Testis (tissue), 3 donors: Measurements from ENCODE around the gene PATE4. TPM values are rescaled to one million over a fixed set of nuclear protein-coding genes. Genes with fewer than 3 reads are reported as not detected.

Experiments used
- DNase-seq: peaks from one replicate; pipeline ENCODE4 v3.0.0-alpha.2; 2019
- H3K27ac ChIP-seq, 2 donors: fragments of 200-600 bp; sonication (generic); one replicate each; pipeline ENCODE4 v1.5.1; 2019
- H3K27me3 ChIP-seq: fragments of 200-600 bp; sonication (generic); one replicate; pipeline ENCODE4 v1.5.1; 2019
- H3K36me3 ChIP-seq: fragments of 200-600 bp; sonication (generic); one replicate; pipeline ENCODE4 v1.5.1; 2017; ENCODE audit warnings: low read depth; ENCODE audit errors: missing control alignments
- H3K4me1 ChIP-seq: fragments of 200-600 bp; sonication (generic); one replicate; pipeline ENCODE4 v1.5.1; 2019
- H3K4me3 ChIP-seq, 2 donors: fragments of 200-600 bp; sonication (generic); one replicate each; pipeline ENCODE4 v1.5.1; 2017 to 2019
- H3K9me3 ChIP-seq: fragments of 200-600 bp; sonication (generic); one replicate; pipeline ENCODE4 v1.5.1; 2017
- POLR2A ChIP-seq: fragments of 450-650 bp; IDR thresholded peaks from one replicate; pipeline ENCODE4 v1.6.1; 2017; ENCODE audit warnings: antibody characterized with exemption, mild to moderate bottlenecking, moderate library complexity
- WGBS, 2 donors: methylation state at CpG; one replicate each; pipeline ENCODE4 v1.1.5; 2018; 5-methylcytosine and 5-hydroxymethylcytosine counted together
- intact Hi-C: fragments of 100-400 bp; cut with DNase I; formaldehyde crosslinking; loops from one replicate; pipeline ENCODE4 v1.15.1; 2023; ENCODE audit warnings: low total_unique reads
- polyA plus RNA-seq: library from polyadenylated mRNA; stranded (reverse); fragments of 350-450 nt; fragmentation: Illumina TruSeq; extraction: RNeasy Lipid Tissue Mini Kit (QIAGEN cat#74804); gene quantifications from one replicate; pipeline ENCODE4 v1.2.3, GENCODE V29; 2014; ENCODE audit warnings: low read depth, low replicate concordance; ENCODE audit not compliant: insufficient read depth
- total RNA-seq, 2 donors: library from RNA; depleted of rRNA; stranded (reverse); fragments of >200 nt; gene quantifications; one replicate each; pipeline ENCODE4 v1.2.3, GENCODE V29; 2016
- TF ChIP-seq, protein P1 (sequence below), 3 experiments: fragments of 450-650 bp in 2 of 3; fragments of 200-600 bp in 1 of 3; sonication (generic) in 1 of 3; IDR thresholded peaks; one replicate each; pipeline ENCODE4 v1.5.1; 2016 to 2019; ENCODE audit warnings: antibody characterized with exemption in 3 of 3, mild to moderate bottlenecking in 2 of 3, moderate library complexity in 1 of 3

PATE4 gene
- total and polyA plus RNA-seq, 3 donors from 2014 or later, result 0.73 to 0.79 TPM; not detected in 1

DNA sequence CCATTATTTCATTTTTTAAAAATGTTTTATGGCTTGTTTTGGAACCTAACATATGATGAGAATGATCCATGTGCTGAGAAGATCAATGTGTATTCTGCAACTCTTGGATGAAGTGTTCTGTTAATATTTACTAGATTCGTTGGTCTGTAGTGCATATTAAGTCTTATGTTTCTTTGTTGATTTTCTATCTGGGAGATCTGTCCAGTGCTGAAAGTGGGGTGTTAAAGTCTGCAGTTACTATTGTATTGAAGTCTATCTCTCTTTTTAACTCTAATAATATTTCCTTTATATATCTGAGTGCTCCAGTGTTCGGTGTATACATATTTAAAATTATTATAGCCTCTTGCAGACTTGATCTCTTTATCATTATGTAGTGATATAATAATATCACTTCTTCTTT, 33.3 kb upstream of the PATE4 start:
- WGBS, 2 donors, result 36 to 83% methylated on average over 2 of the region's 2 CpGs
- Histone ChIP-seq H3K4me3 (no peak overlapping the region), H3K9me3 (no peaks in the 10 kb centered on the region), H3K36me3 (no peaks in the 10 kb centered on the region), H3K27me3 (no peaks in the 10 kb centered on the region), H3K4me1 (no peaks in the 10 kb centered on the region), H3K27ac (no peak overlapping the region)
- TF ChIP-seq POLR2A, result no peak
- TF ChIP-seq, protein P1, sequence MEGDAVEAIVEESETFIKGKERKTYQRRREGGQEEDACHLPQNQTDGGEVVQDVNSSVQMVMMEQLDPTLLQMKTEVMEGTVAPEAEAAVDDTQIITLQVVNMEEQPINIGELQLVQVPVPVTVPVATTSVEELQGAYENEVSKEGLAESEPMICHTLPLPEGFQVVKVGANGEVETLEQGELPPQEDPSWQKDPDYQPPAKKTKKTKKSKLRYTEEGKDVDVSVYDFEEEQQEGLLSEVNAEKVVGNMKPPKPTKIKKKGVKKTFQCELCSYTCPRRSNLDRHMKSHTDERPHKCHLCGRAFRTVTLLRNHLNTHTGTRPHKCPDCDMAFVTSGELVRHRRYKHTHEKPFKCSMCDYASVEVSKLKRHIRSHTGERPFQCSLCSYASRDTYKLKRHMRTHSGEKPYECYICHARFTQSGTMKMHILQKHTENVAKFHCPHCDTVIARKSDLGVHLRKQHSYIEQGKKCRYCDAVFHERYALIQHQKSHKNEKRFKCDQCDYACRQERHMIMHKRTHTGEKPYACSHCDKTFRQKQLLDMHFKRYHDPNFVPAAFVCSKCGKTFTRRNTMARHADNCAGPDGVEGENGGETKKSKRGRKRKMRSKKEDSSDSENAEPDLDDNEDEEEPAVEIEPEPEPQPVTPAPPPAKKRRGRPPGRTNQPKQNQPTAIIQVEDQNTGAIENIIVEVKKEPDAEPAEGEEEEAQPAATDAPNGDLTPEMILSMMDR (IDR thresholded peaks at IDR 0.05), result no peak
- DNase-seq, result no peak
- intact Hi-C loops, result no loop called here

DNA sequence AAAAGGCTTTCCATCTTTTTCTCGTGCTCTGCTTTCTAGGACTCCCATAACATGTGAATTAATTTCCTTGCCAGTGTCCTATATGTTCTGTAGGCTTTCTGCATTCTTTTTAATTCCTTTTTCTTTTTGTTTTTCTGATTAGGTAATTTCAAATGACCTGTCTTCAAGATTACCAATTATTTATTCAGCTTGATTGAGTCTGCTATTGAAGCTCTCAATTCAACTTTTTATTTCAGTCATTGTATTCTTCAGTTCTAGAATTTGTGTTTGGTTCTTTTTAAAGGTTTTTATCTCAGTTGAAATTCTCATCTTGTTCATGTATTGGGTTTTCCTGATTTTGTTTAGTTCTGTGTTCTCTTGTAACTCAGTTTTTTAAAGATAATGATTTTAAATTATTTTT, 30.7 kb upstream of the PATE4 start:
- DNase-seq, result no peak
- intact Hi-C loops, result no loop called here
- Histone ChIP-seq H3K27ac (no peak overlapping the region), H3K4me1 (no peaks in the 10 kb centered on the region), H3K9me3 (no peaks in the 10 kb centered on the region), H3K27me3 (no peaks in the 10 kb centered on the region), H3K4me3 (no peak overlapping the region), H3K36me3 (no peaks in the 10 kb centered on the region)
- TF ChIP-seq, protein P1 (IDR thresholded peaks at IDR 0.05), result no peak
- no peak for TF ChIP-seq POLR2A
- WGBS, 2 donors, result 2 to 95% methylated on average over 1 of the region's 1 CpG

DNA sequence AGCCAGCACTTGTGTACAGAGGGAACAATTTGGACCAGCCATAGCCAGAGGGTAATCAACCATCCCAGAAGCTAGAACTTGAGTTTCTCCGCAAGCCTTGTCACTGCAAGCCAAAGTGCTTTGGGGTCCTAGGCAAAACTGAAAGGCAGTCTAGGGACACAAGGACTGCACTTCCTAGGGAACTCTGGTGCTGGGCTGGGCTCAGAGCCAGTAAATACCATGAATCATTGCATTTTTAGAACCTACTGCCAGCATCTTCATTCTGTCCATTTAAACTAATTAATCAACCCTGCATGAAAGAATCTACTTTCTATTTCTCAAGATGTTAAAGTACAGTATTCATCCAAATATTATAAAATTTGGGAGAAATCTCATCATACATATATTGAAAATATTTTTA, 25.2 kb upstream of the PATE4 start:
- DNase-seq, result no peak
- Histone ChIP-seq H3K4me1 (no peaks in the 10 kb centered on the region), H3K27ac (no peak overlapping the region), H3K36me3 (no peaks in the 10 kb centered on the region), H3K9me3 (no peaks in the 10 kb centered on the region), H3K4me3 (no peak overlapping the region), H3K27me3 (no peaks in the 10 kb centered on the region)
- TF ChIP-seq, protein P1 (IDR thresholded peaks at IDR 0.05), result no peak
- TF ChIP-seq POLR2A, result no peak
- 91% methylated on average over 1 of the region's 1 CpG for WGBS, 2 donors
- intact Hi-C loops, result no loop called here

DNA sequence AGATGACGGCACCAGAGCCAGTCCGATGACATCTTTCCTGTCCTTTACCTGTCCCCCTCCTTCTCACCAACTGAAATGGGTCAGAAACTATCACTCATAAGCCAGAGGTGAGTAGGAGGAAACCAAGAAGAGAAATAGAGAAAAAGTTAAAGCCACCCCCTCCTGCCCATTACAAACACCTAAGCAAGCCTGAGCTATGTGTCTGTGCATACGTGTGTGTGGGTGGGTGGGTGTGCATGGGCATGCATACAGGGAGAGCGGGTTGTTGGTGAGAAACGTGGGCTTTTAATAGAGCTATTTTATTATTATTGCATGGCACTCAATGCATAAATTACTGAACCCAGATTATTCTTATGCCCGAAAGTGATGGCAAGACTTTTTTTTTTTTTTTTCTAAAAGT, 2.6 kb downstream of the PATE4 start:
- H3K4me1 ChIP-seq, result no peaks in the 10 kb centered on the region
- H3K36me3 ChIP-seq, result no peaks in the 10 kb centered on the region
- DNase-seq, result no peak
- no peaks in the 10 kb centered on the region for H3K9me3 ChIP-seq
- no peak for TF ChIP-seq POLR2A
- TF ChIP-seq, protein P1 (IDR thresholded peaks at IDR 0.05), result no peak
- no peak overlapping the region for H3K4me3 ChIP-seq
- intact Hi-C loops, result no loop called here
- no peaks in the 10 kb centered on the region for H3K27me3 ChIP-seq
- 69 to 73% methylated on average over 6 of the region's 6 CpGs for WGBS, 2 donors
- H3K27ac ChIP-seq, result no peak overlapping the region

DNA sequence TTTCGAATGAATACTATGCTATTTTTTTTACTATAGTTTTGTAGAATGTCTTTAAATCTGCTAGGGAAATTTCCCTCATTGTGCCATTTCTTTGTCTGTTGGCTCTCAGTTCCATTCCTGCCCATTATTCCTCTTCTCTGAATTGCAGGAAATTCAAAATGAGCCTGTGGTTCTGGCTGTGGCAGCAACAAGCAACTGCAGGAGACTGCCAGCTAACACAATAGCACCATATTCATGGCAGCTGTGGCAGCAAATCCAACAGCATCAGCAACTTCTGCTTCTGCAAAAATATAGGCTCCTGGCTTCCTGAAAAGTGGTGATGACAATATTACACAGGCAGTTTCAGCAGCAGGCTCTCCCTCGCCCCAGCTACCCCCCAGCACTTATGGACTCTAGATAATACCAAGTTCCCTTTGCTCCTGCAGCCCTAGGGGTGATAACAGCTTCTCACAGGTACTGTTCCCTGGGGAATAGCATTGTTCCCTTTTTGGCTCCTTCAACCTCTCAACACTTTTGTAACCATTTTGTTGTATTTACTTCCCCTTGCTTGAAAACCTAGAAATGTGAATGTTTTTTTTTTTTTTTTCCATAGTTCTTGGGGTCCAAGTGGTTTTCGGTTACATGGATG, 9.3 kb downstream of the PATE4 start:
- no peaks in the 10 kb centered on the region for H3K36me3 ChIP-seq
- no peaks in the 10 kb centered on the region for H3K4me1 ChIP-seq
- intact Hi-C loops, result no loop called here
- no peaks in the 10 kb centered on the region for H3K9me3 ChIP-seq
- WGBS, 2 donors, result 75 to 87% methylated on average over 3 of the region's 3 CpGs
- TF ChIP-seq, protein P1 (IDR thresholded peaks at IDR 0.05), result no peak
- TF ChIP-seq POLR2A, result no peak
- H3K27ac ChIP-seq, result no peak overlapping the region
- no peak for DNase-seq
- H3K4me3 ChIP-seq, result no peak overlapping the region
- no peaks in the 10 kb centered on the region for H3K27me3 ChIP-seq
